CD4-positive, CD25-positive, alpha-beta regulatory T cell (primary cell): ENCODE results near the gene TBL1XR1. TPM values are rescaled to one million over a fixed set of nuclear protein-coding genes. Genes with fewer than 3 reads are reported as not detected.
"Not testable (repeated sequence)": the region's sequence is repeated elsewhere in the genome, so short reads cannot be mapped to it uniquely, and the experiment has no call there.

Experiments used
- ATAC-seq, 2 donors: fragments of 150-1000 bp; cut with Tn5 transposase; one replicate each; pipeline ENCODE4 v1.10.0; 2021; ENCODE audit warnings: low read depth in 2 of 2, moderate number of reproducible peaks in 2 of 2, moderate library complexity in 1 of 2
- DNase-seq, 3 donors: peaks; one replicate each; pipeline versions ENCODE4 v3.0.0 to v3.0.0-alpha.2; 2012 to 2022; ENCODE audit warnings: mixed read lengths in 1 of 3
- H3K27ac ChIP-seq: one replicate; pipeline ENCODE4 v1.7.0; 2013; ENCODE audit warnings: mild to moderate bottlenecking, low read length; ENCODE audit not compliant: insufficient read depth, poor library complexity, severe bottlenecking
- H3K27me3 ChIP-seq: one replicate; pipeline ENCODE4 v1.7.0; 2013; ENCODE audit warnings: low read length; ENCODE audit not compliant: control insufficient read depth, insufficient read depth
- H3K36me3 ChIP-seq: one replicate; pipeline ENCODE4 v1.7.0; 2013; ENCODE audit warnings: mild to moderate bottlenecking, low read length, moderate library complexity; ENCODE audit not compliant: control insufficient read depth, insufficient read depth
- H3K4me1 ChIP-seq: 2 replicates; pipeline ENCODE4 v1.7.0; 2013; ENCODE audit warnings: mild to moderate bottlenecking, low read length; ENCODE audit not compliant: insufficient read depth, control insufficient read depth, poor library complexity, severe bottlenecking
- H3K4me3 ChIP-seq: one replicate; pipeline ENCODE4 v1.7.0; 2013; ENCODE audit warnings: low read depth, mild to moderate bottlenecking, low read length, moderate library complexity
- H3K9me3 ChIP-seq, 2 experiments: 1 replicate in 1 of 2; 2 replicates in 1 of 2; pipeline ENCODE4 v1.7.0; 2013; ENCODE audit warnings: low read length in 2 of 2, mild to moderate bottlenecking in 1 of 2, moderate library complexity in 1 of 2; ENCODE audit not compliant: control insufficient read depth in 2 of 2
- H3K27ac Mint-ChIP-seq, 3 donors: one replicate each; pipeline ENCODE4 v1.8.0; 2020 to 2022; ENCODE audit warnings: mild to moderate bottlenecking in 3 of 3, mixed read lengths in 3 of 3, moderate library complexity in 2 of 3
- H3K27me3 Mint-ChIP-seq: one replicate; pipeline ENCODE4 v1.8.0; 2022; ENCODE audit warnings: mild to moderate bottlenecking, mixed read lengths
- H3K36me3 Mint-ChIP-seq: one replicate; pipeline ENCODE4 v1.8.0; 2020; ENCODE audit warnings: mixed read lengths
- H3K4me1 Mint-ChIP-seq, 4 donors: one replicate each; pipeline ENCODE4 v1.8.0; 2020 to 2022; ENCODE audit warnings: mixed read lengths in 4 of 4, mild to moderate bottlenecking in 1 of 4
- H3K4me3 Mint-ChIP-seq, 4 donors: one replicate each; pipeline ENCODE4 v1.8.0; 2020 to 2022; ENCODE audit warnings: mild to moderate bottlenecking in 4 of 4, mixed read lengths in 4 of 4, moderate library complexity in 3 of 4
- H3K9me3 Mint-ChIP-seq, 7 donors: one replicate each; pipeline ENCODE4 v1.8.0; 2020 to 2022; ENCODE audit warnings: mixed read lengths in 7 of 7, mild to moderate bottlenecking in 3 of 7, moderate library complexity in 2 of 7
- polyA plus RNA-seq, 4 donors: library from polyadenylated mRNA; unstranded; fragments of 300-500 nt; fragmentation: Illumina TruSeq; gene quantifications; one replicate each; pipeline ENCODE4 v1.2.3, GENCODE V29; 2021
- total RNA-seq: library from RNA; stranded (reverse); gene quantifications from one replicate; pipeline ENCODE4 v1.2.3, GENCODE V29; 2022

The TBL1XR1 gene
- total and polyA plus RNA-seq, 5 donors from 2014 or later = 34.0 to 146 (median 41.6) TPM

GRCh38 chr3:177000159-177000558 is 197.1 kb downstream of the TBL1XR1 start:
- not testable (repeated sequence) for H3K4me1 ChIP-seq, H3K4me1 Mint-ChIP-seq, H3K4me3 ChIP-seq, H3K9me3 Mint-ChIP-seq, H3K4me3 Mint-ChIP-seq, H3K27ac ChIP-seq, H3K27me3 Mint-ChIP-seq, DNase-seq, H3K27ac Mint-ChIP-seq, H3K9me3 ChIP-seq, ATAC-seq, H3K36me3 ChIP-seq, H3K27me3 ChIP-seq, H3K36me3 Mint-ChIP-seq

GRCh38 chr3:176995946-176996345 is 201.3 kb downstream of the TBL1XR1 start:
- Mint-ChIP-seq H3K4me1 (no peaks in the 10 kb centered on the region), H3K36me3 (peaks cover 6% of the 10 kb centered on the region), H3K4me3 (no peak overlapping the region), H3K27ac (no peak overlapping the region), H3K9me3 (peaks cover 0 to 8% (median 4%) of the 10 kb centered on the region in 7 donors), H3K27me3 (peaks cover 6% of the 10 kb centered on the region)
- no peaks in the 10 kb centered on the region for H3K4me1 ChIP-seq
- no peaks in the 10 kb centered on the region for H3K36me3 ChIP-seq
- no peak overlapping the region for H3K4me3 ChIP-seq
- ATAC-seq (no peak), DNase-seq (no peak)
- H3K9me3 ChIP-seq = no peaks in the 10 kb centered on the region
- no peak overlapping the region for H3K27ac ChIP-seq
- no peaks in the 10 kb centered on the region for H3K27me3 ChIP-seq

- Histone ChIP-seq H3K27ac (no peak overlapping the region), H3K27me3 (no peaks in the 10 kb centered on the region), H3K36me3 (no peaks in the 10 kb centered on the region), H3K4me3 (no peak overlapping the region), H3K4me1 (no peaks in the 10 kb centered on the region), H3K9me3 (no peaks in the 10 kb centered on the region)
- DNase-seq (no peak), ATAC-seq (no peak)
- Mint-ChIP-seq H3K9me3 (peaks cover 0 to 7% (median 2%) of the 10 kb centered on the region in 7 donors), H3K27me3 (peaks cover 6% of the 10 kb centered on the region), H3K4me3 (no peak overlapping the region), H3K27ac (no peak overlapping the region), H3K36me3 (no peaks in the 10 kb centered on the region), H3K4me1 (no peaks in the 10 kb centered on the region)
Measured at GRCh38 chr3:176994891-176995781, 202.1 kb downstream of the TBL1XR1 start.

GRCh38 chr3:176994393-176994792 is 202.9 kb downstream of the TBL1XR1 start:
- no peaks in the 10 kb centered on the region for H3K27me3 ChIP-seq
- H3K36me3 ChIP-seq = no peaks in the 10 kb centered on the region
- Mint-ChIP-seq H3K9me3 (peaks cover 0 to 4% (median 0%) of the 10 kb centered on the region in 7 donors), H3K27me3 (peaks cover 6% of the 10 kb centered on the region), H3K36me3 (no peaks in the 10 kb centered on the region), H3K27ac (no peak overlapping the region), H3K4me3 (no peak overlapping the region), H3K4me1 (no peaks in the 10 kb centered on the region)
- no peaks in the 10 kb centered on the region for H3K4me1 ChIP-seq
- H3K27ac ChIP-seq = no peak overlapping the region
- H3K9me3 ChIP-seq = no peaks in the 10 kb centered on the region
- H3K4me3 ChIP-seq = no peak overlapping the region
- DNase-seq (no peak), ATAC-seq (no peak)

GRCh38 chr3:176992978-176993377 is 204.3 kb downstream of the TBL1XR1 start:
- H3K27ac ChIP-seq = no peak overlapping the region
- H3K36me3 ChIP-seq = no peaks in the 10 kb centered on the region
- ATAC-seq (no peak), DNase-seq (no peak)
- Mint-ChIP-seq H3K4me1 (no peaks in the 10 kb centered on the region), H3K27ac (no peak overlapping the region), H3K9me3 (peaks cover 0 to 2% (median 0%) of the 10 kb centered on the region in 7 donors), H3K36me3 (no peaks in the 10 kb centered on the region), H3K27me3 (peaks cover 6% of the 10 kb centered on the region), H3K4me3 (no peak overlapping the region)
- H3K4me1 ChIP-seq = no peaks in the 10 kb centered on the region
- no peak overlapping the region for H3K4me3 ChIP-seq
- H3K27me3 ChIP-seq = no peaks in the 10 kb centered on the region
- H3K9me3 ChIP-seq = no peaks in the 10 kb centered on the region

- DNase-seq = no peak
- Histone ChIP-seq H3K4me1 (no peaks in the 10 kb centered on the region), H3K27me3 (no peaks in the 10 kb centered on the region), H3K4me3 (no peak overlapping the region), H3K27ac (no peak overlapping the region), H3K9me3 (no peaks in the 10 kb centered on the region), H3K36me3 (no peaks in the 10 kb centered on the region)
- no peak overlapping the region for H3K4me3 Mint-ChIP-seq
- peaks cover 0 to 2% (median 0%) of the 10 kb centered on the region in 7 donors for H3K9me3 Mint-ChIP-seq
- H3K36me3 Mint-ChIP-seq = no peaks in the 10 kb centered on the region
- ATAC-seq = no peak
- H3K4me1 Mint-ChIP-seq = no peaks in the 10 kb centered on the region
- no peak overlapping the region for H3K27ac Mint-ChIP-seq
- peaks cover 6% of the 10 kb centered on the region for H3K27me3 Mint-ChIP-seq
Measured at GRCh38 chr3:176992565-176992964, 204.7 kb downstream of the TBL1XR1 start.

GRCh38 chr3:176988795-176989194 is 208.5 kb downstream of the TBL1XR1 start:
- no peaks in the 10 kb centered on the region for H3K27me3 Mint-ChIP-seq
- H3K36me3 ChIP-seq = no peaks in the 10 kb centered on the region
- H3K27ac Mint-ChIP-seq = no peak overlapping the region
- H3K4me1 Mint-ChIP-seq = no peaks in the 10 kb centered on the region
- H3K9me3 Mint-ChIP-seq = peaks cover 0 to 7% (median 0%) of the 10 kb centered on the region in 7 donors
- H3K9me3 ChIP-seq = no peaks in the 10 kb centered on the region
- H3K4me1 ChIP-seq = no peaks in the 10 kb centered on the region
- H3K27me3 ChIP-seq = no peaks in the 10 kb centered on the region
- H3K4me3 ChIP-seq = no peak overlapping the region
- no peak for DNase-seq
- no peak for ATAC-seq
- no peaks in the 10 kb centered on the region for H3K36me3 Mint-ChIP-seq
- no peak overlapping the region for H3K4me3 Mint-ChIP-seq
- H3K27ac ChIP-seq = no peak overlapping the region
